ENCODE results near the gene ROCK2.

DNA sequence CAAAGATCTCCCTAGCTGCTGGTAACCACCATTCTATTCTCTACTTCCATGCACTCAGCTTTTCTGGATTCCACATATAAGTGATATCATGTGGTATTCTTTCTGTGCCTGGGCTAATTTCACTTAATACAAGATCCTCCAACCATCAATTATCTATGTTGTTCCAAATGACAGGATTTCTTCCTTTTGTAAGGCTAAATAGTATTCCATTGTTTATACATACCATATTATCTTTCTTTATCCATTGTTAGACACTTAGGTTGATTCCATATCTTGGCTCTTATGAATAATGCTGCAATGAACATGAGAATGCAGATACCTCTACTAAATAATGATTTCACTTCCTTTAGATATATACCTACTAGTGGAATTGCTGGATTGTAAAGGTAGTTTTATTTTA lies 66.2 kb downstream of the ROCK2 start:
- TF ChIP-seq, protein P1, sequence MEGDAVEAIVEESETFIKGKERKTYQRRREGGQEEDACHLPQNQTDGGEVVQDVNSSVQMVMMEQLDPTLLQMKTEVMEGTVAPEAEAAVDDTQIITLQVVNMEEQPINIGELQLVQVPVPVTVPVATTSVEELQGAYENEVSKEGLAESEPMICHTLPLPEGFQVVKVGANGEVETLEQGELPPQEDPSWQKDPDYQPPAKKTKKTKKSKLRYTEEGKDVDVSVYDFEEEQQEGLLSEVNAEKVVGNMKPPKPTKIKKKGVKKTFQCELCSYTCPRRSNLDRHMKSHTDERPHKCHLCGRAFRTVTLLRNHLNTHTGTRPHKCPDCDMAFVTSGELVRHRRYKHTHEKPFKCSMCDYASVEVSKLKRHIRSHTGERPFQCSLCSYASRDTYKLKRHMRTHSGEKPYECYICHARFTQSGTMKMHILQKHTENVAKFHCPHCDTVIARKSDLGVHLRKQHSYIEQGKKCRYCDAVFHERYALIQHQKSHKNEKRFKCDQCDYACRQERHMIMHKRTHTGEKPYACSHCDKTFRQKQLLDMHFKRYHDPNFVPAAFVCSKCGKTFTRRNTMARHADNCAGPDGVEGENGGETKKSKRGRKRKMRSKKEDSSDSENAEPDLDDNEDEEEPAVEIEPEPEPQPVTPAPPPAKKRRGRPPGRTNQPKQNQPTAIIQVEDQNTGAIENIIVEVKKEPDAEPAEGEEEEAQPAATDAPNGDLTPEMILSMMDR (IDR thresholded peaks at IDR 0.05 in 8 of 11, conservative IDR thresholded peaks at IDR 0.05 in 3 of 11) = no peak
- TF ChIP-seq POLR2AphosphoS5 (IDR thresholded peaks at IDR 0.05) = no peak
